Mucosa of descending colon (tissue), 3 donors: ENCODE measurements around the gene DYNLRB1. TPM values are rescaled to one million over a fixed set of nuclear protein-coding genes. Genes with fewer than 3 reads are reported as not detected.

Experiments used
- ATAC-seq: fragments of 200-7000 bp; cut with Tn5 transposase; one replicate; pipeline ENCODE4 v1.9.1; 2020; ENCODE audit warnings: mild to moderate bottlenecking, moderate library complexity
- DNase-seq, 3 donors: peaks; one replicate each; pipeline ENCODE4 v3.0.0-alpha.2; 2020
- H3K36me3 ChIP-seq: fragments of 200-600 bp; one replicate; pipeline ENCODE4 v1.8.0; 2021; ENCODE audit warnings: low read depth, mild to moderate bottlenecking
- H3K4me1 ChIP-seq: fragments of 200-600 bp; one replicate; pipeline ENCODE4 v1.8.0; 2021; ENCODE audit warnings: low read depth, mild to moderate bottlenecking
- H3K4me3 ChIP-seq: fragments of 200-600 bp; one replicate; pipeline ENCODE4 v1.8.0; 2021; ENCODE audit warnings: mild to moderate bottlenecking
- H3K9me3 ChIP-seq: fragments of 200-600 bp; one replicate; pipeline ENCODE4 v1.8.0; 2021; ENCODE audit warnings: mild to moderate bottlenecking
- CTCF ChIP-seq: fragments of 200-600 bp; IDR thresholded peaks from one replicate; pipeline ENCODE4 v1.8.0; 2022; ENCODE audit warnings: antibody characterized with exemption, mild to moderate bottlenecking
- intact Hi-C, 2 donors: fragments of 100-400 bp; cut with DNase I in 1 of 2; cut with micrococcal nuclease in 1 of 2; formaldehyde crosslinking; loops; one replicate each; pipeline versions ENCODE4 v1.11.0 to v1.11.1; 2022; cut with DNase I, micrococcal nuclease
- total RNA-seq, 3 donors: library from RNA; stranded (reverse); fragmentation: NEBNext Ultra II Directional in 2 of 3; extraction: Animal tissue kit (Norgen Biotek cat#: 25700) in 2 of 3; gene quantifications; one replicate each; pipeline versions ENCODE4 v1.2.1 to v1.2.4, GENCODE V29; 2021 to 2023
- donor health status: DM: no; HTN: no; CAD: no; lungs with moderate emphysema.
- donor health status: DM: no; HTN: no; CAD: no.
- donor health status: DM: no; HTN: yes; CAD: no.

DYNLRB1 gene
- total RNA-seq, 3 donors from 2014 or later: 110 to 137 (median 119) TPM

GRCh38 chr20:34578521-34578920, 62.3 kb downstream of the DYNLRB1 start:
- ATAC-seq (no peak), DNase-seq (no peak)
- Histone ChIP-seq H3K4me3 (no peak overlapping the region), H3K9me3 (no peaks in the 10 kb centered on the region), H3K36me3 (no peaks in the 10 kb centered on the region), H3K4me1 (peaks cover 29% of the 10 kb centered on the region)
- intact Hi-C loops: loop anchor here in 1 of 2 donors (5.0 kb wide), 2 partner anchors 129 to 189 kb away; no protein-coding TSS in a partner anchor
- no peak for TF ChIP-seq CTCF

GRCh38 chr20:34579191-34579978, 63.2 kb downstream of the DYNLRB1 start:
- Histone ChIP-seq H3K4me1 (peaks cover 29% of the 10 kb centered on the region), H3K36me3 (no peaks in the 10 kb centered on the region), H3K9me3 (no peaks in the 10 kb centered on the region), H3K4me3 (no peak overlapping the region)
- peak; percentile 40 for TF ChIP-seq CTCF
- ATAC-seq (peak; percentile 92), DNase-seq (peak; percentile 77 to 85 (median 84))
- intact Hi-C loops: loop anchor here in 1 of 2 donors (5.0 kb wide), 2 partner anchors 128 to 188 kb away; no protein-coding TSS in a partner anchor

- DNase-seq (peak; percentile 70 to 77 (median 75)), ATAC-seq (peak; percentile 88)
- intact Hi-C loops: loop anchor here in 1 of 2 donors (5.0 kb wide), 2 partner anchors 127 to 187 kb away; no protein-coding TSS in a partner anchor
Measured at GRCh38 chr20:34579979-34580940, 64.0 kb downstream of the DYNLRB1 start.

GRCh38 chr20:34581341-34582184, 65.3 kb downstream of the DYNLRB1 start:
- Histone ChIP-seq H3K4me3 (no peak overlapping the region), H3K36me3 (no peaks in the 10 kb centered on the region), H3K4me1 (peaks cover 29% of the 10 kb centered on the region), H3K9me3 (no peaks in the 10 kb centered on the region)
- intact Hi-C loops: no loop called here
- no peak for TF ChIP-seq CTCF
- ATAC-seq: peak; percentile 2
- DNase-seq: no peak

More at GRCh38 chr20:34579979-34580940, 64.0 kb downstream of the DYNLRB1 start:
- Histone ChIP-seq H3K4me3 (no peak overlapping the region), H3K4me1 (peaks cover 29% of the 10 kb centered on the region), H3K36me3 (no peaks in the 10 kb centered on the region), H3K9me3 (no peaks in the 10 kb centered on the region)
- TF ChIP-seq CTCF: no peak

GRCh38 chr20:34582221-34582620, 66.0 kb downstream of the DYNLRB1 start:
- TF ChIP-seq CTCF: no peak
- no peak overlapping the region for H3K4me3 ChIP-seq
- H3K9me3 ChIP-seq: no peaks in the 10 kb centered on the region
- no peaks in the 10 kb centered on the region for H3K36me3 ChIP-seq
- ATAC-seq (no peak), DNase-seq (no peak)
- intact Hi-C loops: no loop called here
- peaks cover 29% of the 10 kb centered on the region for H3K4me1 ChIP-seq
